Subcutaneous abdominal adipose tissue (tissue), 5 donors: ENCODE results near the gene LPIN3.
"Not testable (repeated sequence)": the region's sequence is repeated elsewhere in the genome, so short reads cannot be mapped to it uniquely, and the experiment has no call there.

Experiments
- H3K27ac ChIP-seq: one replicate; pipeline ENCODE4 v1.7.0; 2013; ENCODE audit warnings: low read depth, mild to moderate bottlenecking, inconsistent platforms, low read length, moderate library complexity
- H3K27me3 ChIP-seq, 5 donors: one replicate each; pipeline ENCODE4 v1.7.0; 2013; ENCODE audit warnings: low read length in 5 of 5, inconsistent platforms in 1 of 5; ENCODE audit not compliant: control insufficient read depth in 5 of 5, insufficient read depth in 4 of 5
- H3K36me3 ChIP-seq, 5 donors: one replicate each; pipeline ENCODE4 v1.7.0; 2013; ENCODE audit warnings: low read length in 5 of 5; ENCODE audit not compliant: control insufficient read depth in 5 of 5, insufficient read depth in 5 of 5
- H3K4me1 ChIP-seq, 5 donors: one replicate each; pipeline ENCODE4 v1.7.0; 2013; ENCODE audit warnings: low read length in 5 of 5, mild to moderate bottlenecking in 3 of 5, moderate library complexity in 1 of 5; ENCODE audit not compliant: control insufficient read depth in 5 of 5, insufficient read depth in 5 of 5
- H3K4me3 ChIP-seq, 5 donors: one replicate each; pipeline ENCODE4 v1.7.0; 2013; ENCODE audit warnings: low read length in 5 of 5, low read depth in 1 of 5
- H3K9ac ChIP-seq, 5 donors: one replicate each; pipeline ENCODE4 v1.7.0; 2013; ENCODE audit warnings: low read length in 5 of 5, mild to moderate bottlenecking in 4 of 5, moderate library complexity in 3 of 5
- H3K9me3 ChIP-seq, 5 donors: one replicate each; pipeline ENCODE4 v1.7.0; 2013; ENCODE audit warnings: low read length in 5 of 5; ENCODE audit not compliant: control insufficient read depth in 5 of 5
- donor health status: healthy.
- donor health status: healthy.
- donor health status: healthy.
- donor health status: healthy.
- donor health status: healthy.

Gene LPIN3

GRCh38 chr20:41308290-41308711 is 32.3 kb upstream of the LPIN3 start:
- Histone ChIP-seq H3K27me3 (no peaks in the 10 kb centered on the region), H3K4me1 (peaks cover 0 to 39% (median 21%) of the 10 kb centered on the region in 5 donors), H3K36me3 (no peaks in the 10 kb centered on the region), H3K4me3 (no peak overlapping the region), H3K9me3 (no peaks in the 10 kb centered on the region), H3K9ac (no peak overlapping the region), H3K27ac (no peak overlapping the region)

GRCh38 chr20:41308726-41309413 is 31.8 kb upstream of the LPIN3 start:
- H3K27ac ChIP-seq = no peak overlapping the region
- H3K4me3 ChIP-seq = no peak overlapping the region
- H3K4me1 ChIP-seq = peaks cover 0 to 40% (median 21%) of the 10 kb centered on the region in 5 donors
- no peaks in the 10 kb centered on the region for H3K27me3 ChIP-seq
- no peaks in the 10 kb centered on the region for H3K36me3 ChIP-seq
- no peaks in the 10 kb centered on the region for H3K9me3 ChIP-seq
- H3K9ac ChIP-seq = no peak overlapping the region

- Histone ChIP-seq H3K36me3 (no peaks in the 10 kb centered on the region), H3K9ac (no peak overlapping the region), H3K9me3 (no peaks in the 10 kb centered on the region), H3K4me1 (peaks cover 0 to 40% (median 21%) of the 10 kb centered on the region in 5 donors), H3K4me3 (no peak overlapping the region), H3K27ac (no peak overlapping the region), H3K27me3 (no peaks in the 10 kb centered on the region)
These were observed 30.8 kb upstream of the LPIN3 start for GRCh38 chr20:41309817-41310216.

- H3K27me3 ChIP-seq, H3K4me3 ChIP-seq, H3K36me3 ChIP-seq, H3K9ac ChIP-seq, H3K9me3 ChIP-seq, H3K27ac ChIP-seq: not testable (repeated sequence)
- peaks cover 0 to 56% (median 33%) of the 10 kb centered on the region in 5 donors for H3K4me1 ChIP-seq
These were observed 28.6 kb upstream of the LPIN3 start for GRCh38 chr20:41312009-41312408.

- no peaks in the 10 kb centered on the region for H3K9me3 ChIP-seq
- no peaks in the 10 kb centered on the region for H3K36me3 ChIP-seq
- peak overlapping the region; percentile 20 for H3K27ac ChIP-seq
- no peaks in the 10 kb centered on the region for H3K27me3 ChIP-seq
- H3K4me3 ChIP-seq = no peak overlapping the region
- peak overlapping the region in 2 of 5 donors; percentile 4 to 48 for H3K9ac ChIP-seq
- peaks cover 0 to 51% (median 25%) of the 10 kb centered on the region in 5 donors for H3K4me1 ChIP-seq
These were observed 26.2 kb upstream of the LPIN3 start for GRCh38 chr20:41314386-41314785.

GRCh38 chr20:41316051-41316450 is 24.6 kb upstream of the LPIN3 start:
- no peaks in the 10 kb centered on the region for H3K27me3 ChIP-seq
- H3K27ac ChIP-seq = peak overlapping the region; percentile 84
- peak overlapping the region in 4 of 5 donors; percentile 75 to 93 (median 87) for H3K4me3 ChIP-seq
- no peaks in the 10 kb centered on the region for H3K36me3 ChIP-seq
- no peaks in the 10 kb centered on the region for H3K9me3 ChIP-seq
- peaks cover 2 to 51% (median 17%) of the 10 kb centered on the region in 5 donors for H3K4me1 ChIP-seq
- H3K9ac ChIP-seq = peak overlapping the region in 4 of 5 donors; percentile 30 to 95 (median 71)

GRCh38 chr20:41316602-41317545 is 23.7 kb upstream of the LPIN3 start:
- H3K27ac ChIP-seq = peak overlapping the region; percentile 84
- no peaks in the 10 kb centered on the region for H3K36me3 ChIP-seq
- no peaks in the 10 kb centered on the region for H3K27me3 ChIP-seq
- peak overlapping the region; percentile 75 to 93 (median 86) for H3K4me3 ChIP-seq
- H3K9ac ChIP-seq = peak overlapping the region; percentile 30 to 95 (median 75)
- peaks cover 2 to 49% (median 17%) of the 10 kb centered on the region in 5 donors for H3K4me1 ChIP-seq
- no peaks in the 10 kb centered on the region for H3K9me3 ChIP-seq

GRCh38 chr20:41317546-41318270 is 22.9 kb upstream of the LPIN3 start, which contains the start of gene ZHX3:
Gene ZHX3, minus strand, starts transcription at chr20:41317731. Its CDS starts 112,815 bp downstream, at chr20:41204916.
- peak within 1 kb of the TSS; percentile 75 to 93 (median 86) for H3K4me3 ChIP-seq
- peaks cover 2 to 44% (median 17%) of the 10 kb centered on the region in 5 donors for H3K4me1 ChIP-seq
- no peaks in the 10 kb centered on the region for H3K27me3 ChIP-seq
- no peaks in the 10 kb centered on the region for H3K36me3 ChIP-seq
- H3K9ac ChIP-seq = peak within 1 kb of the TSS; percentile 30 to 95 (median 75)
- H3K27ac ChIP-seq = peak within 1 kb of the TSS; percentile 84
- H3K9me3 ChIP-seq = no peaks in the 10 kb centered on the region

GRCh38 chr20:41318271-41318649 is 22.4 kb upstream of the LPIN3 start:
- H3K27ac ChIP-seq = no peak overlapping the region
- peak overlapping the region in 1 of 5 donors; percentile 64 for H3K9ac ChIP-seq
- H3K9me3 ChIP-seq = no peaks in the 10 kb centered on the region
- peaks cover 2 to 39% (median 17%) of the 10 kb centered on the region in 5 donors for H3K4me1 ChIP-seq
- peak overlapping the region in 4 of 5 donors; percentile 75 to 93 (median 82) for H3K4me3 ChIP-seq
- H3K36me3 ChIP-seq = no peaks in the 10 kb centered on the region
- H3K27me3 ChIP-seq = no peaks in the 10 kb centered on the region
